WI38 (cell line): Measurements from ENCODE around the gene HDAC5.

Experiments
- H3K4me3 ChIP-seq: 2 replicates; pipeline ENCODE4 v1.5.1; 2011; ENCODE audit warnings: low read depth, mild to moderate bottlenecking, control low read depth, low read length
- CTCF ChIP-seq: IDR thresholded peaks from 2 replicates; pipeline ENCODE4 v1.5.1; 2012; ENCODE audit warnings: low read depth, mild to moderate bottlenecking, control low read depth, low read length

The HDAC5 gene

DNA sequence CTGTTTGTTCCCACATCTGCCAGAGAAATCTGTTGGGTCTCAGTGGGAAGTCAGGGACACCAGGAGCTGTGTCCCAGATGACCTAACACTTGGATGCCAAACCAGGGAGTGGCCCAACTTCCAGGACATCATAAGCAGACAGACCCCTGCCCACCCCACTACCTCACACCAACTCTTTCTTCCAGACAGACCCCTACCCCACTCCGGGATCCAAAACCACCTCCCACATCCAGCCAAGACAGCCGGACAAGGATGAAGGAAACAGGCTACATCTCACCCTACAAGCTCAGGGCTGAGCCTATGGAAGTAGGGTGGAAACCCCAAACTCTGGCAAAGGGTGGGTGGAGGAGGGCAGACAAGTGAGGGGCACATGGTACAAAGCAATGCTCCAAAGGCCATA lies 3.6 kb downstream of the HDAC5 start:
- no peak for TF ChIP-seq CTCF
- no peak overlapping the region for H3K4me3 ChIP-seq

GRCh38 chr17:44119062-44119461 lies 4.4 kb downstream of the HDAC5 start:
- no peak for TF ChIP-seq CTCF
- no peak overlapping the region for H3K4me3 ChIP-seq

DNA sequence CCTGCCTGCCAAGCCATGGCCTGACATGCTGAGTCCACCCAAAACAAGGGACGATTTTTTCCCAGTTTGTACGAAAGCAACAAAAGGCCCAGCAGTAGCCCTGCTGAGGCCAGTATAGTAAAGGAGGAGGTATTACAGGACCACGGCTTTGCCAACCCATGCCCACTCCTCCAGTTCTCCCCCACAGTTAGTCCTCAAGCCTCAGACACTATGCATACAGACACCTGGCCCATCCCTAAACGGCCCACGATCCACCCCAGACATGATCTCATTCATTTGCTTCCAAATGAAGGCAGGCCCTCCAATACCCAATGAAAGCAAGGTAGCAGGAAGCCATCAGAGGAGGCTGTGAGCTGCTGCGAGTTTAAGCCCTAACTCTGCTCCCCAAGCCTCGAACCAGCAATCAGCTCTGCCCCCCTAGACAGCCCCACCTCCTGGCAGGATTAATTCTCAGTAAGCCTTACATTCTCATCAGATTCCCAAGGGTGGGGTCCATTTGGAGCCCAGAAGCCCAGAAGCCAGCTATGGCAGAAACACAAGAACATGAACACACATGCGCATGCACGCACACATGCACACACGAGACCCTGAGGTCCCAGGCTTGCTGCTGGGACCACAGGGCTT lies 4.9 kb downstream of the HDAC5 start:
- H3K4me3 ChIP-seq: no peak overlapping the region
- TF ChIP-seq CTCF: no peak

DNA sequence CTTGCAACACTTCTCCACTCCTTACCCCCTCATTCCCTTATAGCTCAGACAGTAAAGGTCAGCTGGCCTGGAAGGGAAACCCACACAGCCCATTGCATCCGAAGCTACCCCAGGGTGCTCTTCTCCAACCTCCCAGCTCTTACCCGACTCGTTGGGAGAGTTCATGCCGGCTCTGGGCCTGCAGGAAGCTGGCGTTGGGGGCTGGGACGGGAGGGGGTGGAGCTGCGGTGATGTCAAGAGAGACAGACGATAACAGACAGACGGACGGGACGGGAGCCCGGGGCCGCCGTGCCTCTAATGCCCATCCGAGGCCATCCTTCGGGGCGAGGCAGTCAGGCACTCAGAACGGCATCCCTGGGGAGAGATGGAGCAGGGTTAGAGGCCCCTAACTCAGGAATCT lies 6.1 kb downstream of the HDAC5 start:
- no peak for TF ChIP-seq CTCF
- H3K4me3 ChIP-seq: no peak overlapping the region

- TF ChIP-seq CTCF: peak; percentile 95
- no peak overlapping the region for H3K4me3 ChIP-seq
These were observed 7.6 kb downstream of the HDAC5 start for GRCh38 chr17:44115585-44116415.

GRCh38 chr17:44113868-44114840 lies 9.3 kb downstream of the HDAC5 start:
- no peak for TF ChIP-seq CTCF
- no peak overlapping the region for H3K4me3 ChIP-seq
